Esophagus mucosa (tissue), 1 donor: Measurements from ENCODE around the gene RBM4B. TPM values are rescaled to one million over a fixed set of nuclear protein-coding genes. Genes with fewer than 3 reads are reported as not detected.
"Not testable (repeated sequence)": the region's sequence is repeated elsewhere in the genome, so short reads cannot be mapped to it uniquely, and the experiment has no call there.

ENCODE experiments used
- ATAC-seq: fragments of 200-7000 bp; cut with Tn5 transposase; one replicate; pipeline ENCODE4 v1.9.1; 2020
- total RNA-seq: library from RNA; stranded (reverse); gene quantifications from one replicate; pipeline ENCODE4 v1.2.4, GENCODE V29; 2023
- donor health status: DM: yes; HTN: yes; CAD: no.

Gene RBM4B
- total RNA-seq, 1 donor from 2014 or later, result 10.2 TPM

- ATAC-seq, result not testable (repeated sequence)
Observed at GRCh38 chr11:66639814-66640340, 37.8 kb downstream of the RBM4B start.

- no peak for ATAC-seq
Observed at GRCh38 chr11:66639066-66639813, 38.4 kb downstream of the RBM4B start.

GRCh38 chr11:66638177-66639065 is 39.3 kb downstream of the RBM4B start, which contains the start of gene RBM4:
Gene RBM4 (plus strand): TSS chr11:66638703. CDS start chr11:66639712, 1,009 bp downstream.
- ATAC-seq, result peak; percentile 97

GRCh38 chr11:66637557-66638176 is 40.0 kb downstream of the RBM4B start:
- no peak for ATAC-seq

GRCh38 chr11:66636411-66636810 is 41.3 kb downstream of the RBM4B start:
- ATAC-seq, result no peak

GRCh38 chr11:66632952-66633351 is 44.7 kb downstream of the RBM4B start:
- ATAC-seq, result no peak

- ATAC-seq, result no peak
Observed at GRCh38 chr11:66631883-66632282, 45.8 kb downstream of the RBM4B start.

GRCh38 chr11:66629356-66629755 is 48.3 kb downstream of the RBM4B start:
- ATAC-seq, result no peak

DNA sequence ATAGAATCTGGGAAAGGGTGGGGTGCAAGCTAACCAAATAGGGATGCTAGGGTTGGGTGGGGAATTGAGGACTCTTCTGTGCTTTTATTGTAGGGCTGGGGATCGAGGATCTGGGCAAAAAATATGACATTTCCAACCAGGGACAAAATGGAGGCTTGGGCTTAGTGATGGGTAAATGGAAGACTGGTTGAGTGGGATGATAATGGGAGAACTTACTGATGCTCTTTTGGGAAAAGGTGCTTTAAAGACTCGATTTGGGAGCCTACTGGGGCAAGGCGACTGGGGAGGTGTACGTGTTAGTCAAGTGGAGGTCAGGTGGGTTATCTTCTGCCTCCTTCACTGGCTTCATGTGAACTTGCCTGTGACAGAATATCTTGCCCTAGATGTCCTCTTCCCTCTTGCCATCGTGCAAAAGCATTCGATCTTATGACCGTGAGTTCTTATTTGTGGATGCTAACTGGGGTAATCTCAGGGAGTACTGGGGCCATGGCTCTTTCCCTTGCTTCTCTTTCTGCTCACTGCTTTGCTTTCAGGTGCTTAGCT is 49.6 kb downstream of the RBM4B start:
- no peak for ATAC-seq

DNA sequence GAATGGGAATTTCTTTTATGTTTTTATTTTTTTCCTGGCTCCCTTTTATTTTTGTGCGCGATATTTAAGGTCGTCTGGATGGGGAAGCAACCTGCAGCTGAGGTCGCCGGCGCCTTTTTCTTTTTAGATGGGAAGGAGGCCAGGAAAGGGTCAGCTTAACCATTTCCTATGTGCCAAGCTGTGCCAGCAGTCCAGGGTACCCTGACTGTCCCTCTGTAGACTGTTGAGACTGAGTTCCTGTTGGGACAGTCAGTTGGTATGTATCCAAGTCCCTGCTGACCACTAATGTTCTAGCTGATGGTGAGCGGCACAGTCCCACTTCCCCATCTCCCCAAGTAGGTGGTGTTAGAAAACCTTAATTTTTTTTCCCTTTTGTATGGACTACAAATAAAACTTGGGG is 50.8 kb downstream of the RBM4B start:
- no peak for ATAC-seq

GRCh38 chr11:66626382-66626781 is 51.3 kb downstream of the RBM4B start:
- ATAC-seq, result no peak

- ATAC-seq, result peak; percentile 9
Observed at GRCh38 chr11:66625752-66626149, 51.9 kb downstream of the RBM4B start.

DNA sequence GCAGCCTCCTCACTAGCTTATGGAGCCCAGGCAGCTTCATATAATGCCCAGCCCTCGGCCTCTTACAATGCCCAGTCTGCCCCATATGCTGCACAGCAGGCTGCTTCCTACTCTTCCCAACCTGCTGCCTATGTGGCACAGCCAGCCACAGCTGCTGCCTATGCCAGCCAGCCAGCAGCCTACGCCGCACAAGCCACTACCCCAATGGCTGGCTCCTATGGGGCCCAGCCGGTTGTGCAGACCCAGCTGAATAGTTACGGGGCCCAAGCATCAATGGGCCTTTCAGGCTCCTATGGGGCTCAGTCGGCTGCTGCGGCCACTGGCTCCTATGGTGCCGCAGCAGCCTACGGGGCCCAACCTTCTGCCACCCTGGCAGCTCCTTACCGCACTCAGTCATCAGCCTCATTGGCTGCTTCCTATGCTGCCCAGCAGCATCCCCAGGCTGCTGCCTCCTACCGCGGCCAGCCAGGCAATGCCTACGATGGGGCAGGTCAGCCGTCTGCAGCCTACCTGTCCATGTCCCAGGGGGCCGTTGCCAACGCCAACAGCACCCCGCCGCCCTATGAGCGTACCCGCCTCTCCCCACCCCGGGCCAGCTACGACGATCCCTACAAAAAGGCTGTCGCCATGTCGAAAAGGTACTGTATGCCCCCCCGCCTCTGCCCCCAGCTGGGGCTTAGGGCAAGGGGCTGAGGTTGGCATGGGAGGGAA is 52.5 kb downstream of the RBM4B start:
- ATAC-seq, result peak; percentile 10

DNA sequence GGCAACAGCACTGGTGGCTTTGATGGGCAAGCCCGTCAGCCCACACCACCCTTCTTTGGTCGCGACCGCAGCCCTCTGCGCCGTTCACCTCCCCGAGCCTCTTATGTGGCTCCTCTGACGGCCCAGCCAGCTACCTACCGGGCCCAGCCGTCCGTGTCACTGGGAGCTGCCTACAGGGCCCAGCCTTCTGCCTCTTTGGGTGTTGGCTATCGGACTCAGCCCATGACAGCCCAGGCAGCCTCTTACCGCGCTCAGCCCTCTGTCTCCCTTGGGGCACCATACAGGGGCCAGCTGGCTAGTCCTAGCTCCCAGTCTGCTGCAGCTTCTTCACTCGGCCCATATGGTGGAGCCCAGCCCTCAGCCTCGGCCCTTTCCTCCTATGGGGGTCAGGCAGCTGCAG is 53.2 kb downstream of the RBM4B start:
- no peak for ATAC-seq

DNA sequence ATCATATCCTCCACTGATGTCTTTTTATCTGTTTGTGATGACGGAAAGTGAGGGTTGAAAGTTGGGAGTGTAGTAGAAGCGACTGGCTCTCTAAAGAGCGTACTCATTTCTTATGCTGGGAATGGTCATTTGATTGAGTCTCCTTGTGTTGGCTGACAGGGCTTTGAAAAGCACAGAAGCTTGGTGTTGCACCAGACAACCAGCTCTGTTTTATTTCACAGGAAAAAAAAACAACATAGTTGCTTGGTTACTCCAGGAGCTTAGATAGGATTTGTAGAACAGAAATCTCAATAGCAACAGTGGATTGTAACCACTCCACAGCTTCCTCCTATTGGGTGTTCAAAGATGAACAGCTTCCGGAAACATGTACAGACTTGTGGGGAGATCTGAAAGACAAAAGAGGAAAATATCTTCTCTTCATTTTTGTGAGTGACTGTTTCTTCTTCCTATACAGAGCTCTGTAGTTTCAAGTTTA is 58.6 kb downstream of the RBM4B start:
- peak; percentile 47 for ATAC-seq

GRCh38 chr11:66617155-66617834 is 60.4 kb downstream of the RBM4B start:
- ATAC-seq, result no peak

DNA sequence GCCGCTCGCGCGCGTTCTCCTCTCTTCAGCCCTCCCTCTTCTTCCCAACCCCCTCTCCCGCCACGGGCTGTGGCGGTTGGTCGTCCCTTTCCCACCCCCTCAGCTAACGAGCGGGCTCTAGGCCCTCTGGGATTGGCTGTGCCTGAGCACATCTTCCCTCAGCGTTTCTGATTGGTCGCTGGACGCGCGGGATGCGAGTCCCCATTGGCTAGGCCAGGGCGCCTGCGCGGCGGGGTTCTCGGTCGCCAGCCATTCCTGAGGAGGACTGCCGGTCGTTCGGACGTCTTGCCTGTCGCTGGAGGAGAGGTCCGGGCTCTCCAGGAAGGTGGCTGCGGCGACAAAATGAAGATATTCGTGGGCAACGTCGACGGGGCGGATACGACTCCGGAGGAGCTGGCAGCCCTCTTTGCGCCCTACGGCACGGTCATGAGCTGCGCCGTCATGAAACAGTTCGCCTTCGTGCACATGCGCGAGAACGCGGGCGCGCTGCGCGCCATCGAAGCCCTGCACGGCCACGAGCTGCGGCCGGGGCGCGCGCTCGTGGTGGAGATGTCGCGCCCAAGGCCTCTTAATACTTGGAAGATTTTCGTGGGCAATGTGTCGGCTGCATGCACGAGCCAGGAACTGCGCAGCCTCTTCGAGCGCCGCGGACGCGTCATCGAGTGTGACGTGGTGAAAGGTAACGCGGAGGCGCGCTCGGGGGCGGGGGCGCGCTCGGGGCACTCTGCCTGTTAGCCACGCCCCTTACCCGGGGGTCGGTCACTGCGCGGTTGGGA is 61.1 kb downstream of the RBM4B start, which contains the start of gene RBM14:
Gene RBM14 (plus strand): TSS at position 252 of the 776 bp plus-strand sequence. CDS start 91 bp downstream, at position 343.
- ATAC-seq, result peak; percentile 96
